ENCODE results near the gene TMEM38B.

DNA sequence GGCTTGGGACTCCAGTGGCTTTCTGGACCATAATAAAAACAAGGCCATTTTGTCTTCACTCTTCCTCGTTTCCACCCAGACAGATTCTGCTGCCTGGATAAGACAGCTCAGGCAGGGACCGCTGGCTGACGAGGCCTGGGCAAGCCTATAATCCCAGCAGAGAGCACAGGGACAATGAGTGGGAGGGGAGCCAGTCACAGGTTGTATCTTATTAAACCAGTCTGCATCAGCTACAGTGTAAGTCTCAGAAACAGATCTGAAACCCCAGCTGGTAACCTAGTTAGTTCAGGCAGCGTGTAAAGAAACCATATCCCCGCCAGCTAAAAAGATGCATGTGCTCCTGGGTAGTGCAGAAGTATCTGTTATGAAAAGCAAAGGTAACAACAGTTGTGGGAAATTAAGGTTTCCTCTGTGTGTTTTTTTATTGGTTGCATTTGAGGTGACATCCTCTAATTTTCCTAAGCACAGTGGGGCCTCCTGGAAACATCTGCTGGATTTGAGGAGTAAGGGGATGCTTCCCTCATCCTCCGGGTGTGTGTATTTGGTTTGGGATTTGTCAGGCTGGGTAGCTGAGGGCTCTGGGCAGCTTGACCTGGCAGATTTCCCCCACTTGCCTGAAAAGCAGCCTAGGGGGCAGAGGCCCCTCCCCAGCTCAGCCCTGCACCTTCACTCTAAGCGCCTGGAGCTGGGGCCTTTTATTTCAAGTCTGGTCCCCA, 47.3 kb upstream of the TMEM38B start:
- TF ChIP-seq CTCF (IDR thresholded peaks at IDR 0.05) (no peak), POLR2A (IDR thresholded peaks at IDR 0.05) (no peak)

Measured in body of pancreas (tissue), 4 donors.